ENCODE results near the gene GSTP1. TPM values are rescaled to one million over a fixed set of nuclear protein-coding genes. Genes with fewer than 3 reads are reported as not detected.
"Not testable (repeated sequence)": the region's sequence is repeated elsewhere in the genome, so short reads cannot be mapped to it uniquely, and the experiment has no call there.

The GSTP1 gene
- total RNA-seq, 1 experiment from 2014 or later, result 192 TPM

- Histone ChIP-seq H3K27ac (no peak overlapping the region), H3K36me3 (peaks cover 7% of the 10 kb centered on the region), H3K9me3 (replicated peaks) (no peaks in the 10 kb centered on the region), H3K27me3 (no peaks in the 10 kb centered on the region), H3K4me1 (peaks cover 6% of the 10 kb centered on the region; the same call in 1 of the 2 replicates), H3K4me3 (no peak overlapping the region)
- no peak for DNase-seq
Measured at GRCh38 chr11:67611704-67612587, 28.3 kb downstream of the GSTP1 start.

- no peaks in the 10 kb centered on the region for H3K27me3 ChIP-seq
- no peak for DNase-seq
- peaks cover 6% of the 10 kb centered on the region; the same call in 1 of the 2 replicates for H3K4me1 ChIP-seq
- H3K9me3 ChIP-seq (replicated peaks), result no peaks in the 10 kb centered on the region
- no peak overlapping the region for H3K4me3 ChIP-seq
- H3K27ac ChIP-seq, result no peak overlapping the region
- H3K36me3 ChIP-seq, result peaks cover 7% of the 10 kb centered on the region
Measured at GRCh38 chr11:67612751-67613150, 29.1 kb downstream of the GSTP1 start.

GRCh38 chr11:67613313-67613959 lies 29.8 kb downstream of the GSTP1 start:
- no peak for DNase-seq
- peaks cover 6% of the 10 kb centered on the region for H3K36me3 ChIP-seq
- no peak overlapping the region for H3K27ac ChIP-seq

GRCh38 chr11:67613960-67614715 lies 30.5 kb downstream of the GSTP1 start:
- Histone ChIP-seq H3K4me1 (peaks cover 6% of the 10 kb centered on the region; the same call in 1 of the 2 replicates), H3K9me3 (replicated peaks) (no peaks in the 10 kb centered on the region), H3K27me3 (no peaks in the 10 kb centered on the region), H3K27ac (no peak overlapping the region), H3K36me3 (no peaks in the 10 kb centered on the region), H3K4me3 (peak overlapping the region; percentile 2; the same call in 1 of the 2 replicates)
- DNase-seq, result peak; percentile 71 to 77

More at GRCh38 chr11:67613313-67613959, 29.8 kb downstream of the GSTP1 start:
- Histone ChIP-seq H3K9me3 (replicated peaks) (no peaks in the 10 kb centered on the region), H3K27me3 (no peaks in the 10 kb centered on the region), H3K4me3 (no peak overlapping the region), H3K4me1 (peaks cover 6% of the 10 kb centered on the region; the same call in 1 of the 2 replicates)

- DNase-seq, result peak in 1 of 2 experiments; percentile 45
- no peaks in the 10 kb centered on the region for H3K9me3 ChIP-seq (replicated peaks)
- H3K36me3 ChIP-seq, result no peaks in the 10 kb centered on the region
- H3K4me1 ChIP-seq, result peaks cover 6% of the 10 kb centered on the region; the same call in 1 of the 2 replicates
- H3K4me3 ChIP-seq, result no peak overlapping the region
- no peaks in the 10 kb centered on the region for H3K27me3 ChIP-seq
- H3K27ac ChIP-seq, result no peak overlapping the region
Measured at GRCh38 chr11:67614730-67615714, 31.4 kb downstream of the GSTP1 start.

GRCh38 chr11:67615728-67616430 lies 32.3 kb downstream of the GSTP1 start:
- no peak for DNase-seq
- H3K4me3 ChIP-seq, result no peak overlapping the region
- H3K27ac ChIP-seq, result no peak overlapping the region
- H3K36me3 ChIP-seq, result no peaks in the 10 kb centered on the region
- no peaks in the 10 kb centered on the region for H3K27me3 ChIP-seq
- peaks cover 6% of the 10 kb centered on the region; the same call in 1 of the 2 replicates for H3K4me1 ChIP-seq
- H3K9me3 ChIP-seq (replicated peaks), result no peaks in the 10 kb centered on the region

GRCh38 chr11:67616431-67617242 lies 33.0 kb downstream of the GSTP1 start:
- DNase-seq, result no peak
- Histone ChIP-seq H3K36me3 (no peaks in the 10 kb centered on the region), H3K4me3 (no peak overlapping the region), H3K4me1 (peaks cover 6% of the 10 kb centered on the region; the same call in 1 of the 2 replicates), H3K27ac (no peak overlapping the region), H3K27me3 (no peaks in the 10 kb centered on the region), H3K9me3 (replicated peaks) (no peaks in the 10 kb centered on the region)

GRCh38 chr11:67617243-67617953 lies 33.8 kb downstream of the GSTP1 start:
- no peak for DNase-seq
- no peaks in the 10 kb centered on the region for H3K9me3 ChIP-seq (replicated peaks)
- no peak overlapping the region for H3K27ac ChIP-seq
- peaks cover 6% of the 10 kb centered on the region; the same call in 1 of the 2 replicates for H3K4me1 ChIP-seq
- H3K36me3 ChIP-seq, result no peaks in the 10 kb centered on the region
- H3K27me3 ChIP-seq, result no peaks in the 10 kb centered on the region
- no peak overlapping the region for H3K4me3 ChIP-seq

GRCh38 chr11:67618901-67619659 lies 35.5 kb downstream of the GSTP1 start:
- H3K27ac ChIP-seq; H3K36me3 ChIP-seq; H3K27me3 ChIP-seq; H3K9me3 ChIP-seq (replicated peaks); DNase-seq; H3K4me1 ChIP-seq; H3K4me3 ChIP-seq: not testable (repeated sequence)

- H3K4me1 ChIP-seq; H3K9me3 ChIP-seq (replicated peaks); DNase-seq; H3K27me3 ChIP-seq; H3K27ac ChIP-seq; H3K36me3 ChIP-seq: not testable (repeated sequence)
- peak overlapping the region; percentile 52 for H3K4me3 ChIP-seq
Measured at GRCh38 chr11:67619683-67620618, 36.3 kb downstream of the GSTP1 start.

- DNase-seq, result peak; percentile 53 to 63
- peak overlapping the region; percentile 52 for H3K4me3 ChIP-seq
- H3K9me3 ChIP-seq (replicated peaks); H3K36me3 ChIP-seq; H3K4me1 ChIP-seq; H3K27ac ChIP-seq; H3K27me3 ChIP-seq: not testable (repeated sequence)
Measured at GRCh38 chr11:67620621-67621020, 37.0 kb downstream of the GSTP1 start.

Data from SJCRH30 (cell line).